Purkinje cell (primary cell): ENCODE data around the gene TM7SF3. TPM values are rescaled to one million over a fixed set of nuclear protein-coding genes. Genes with fewer than 3 reads are reported as not detected.

Experiments
- polyA plus RNA-seq: library from polyadenylated mRNA; unstranded; fragments of >200 nt; fragmentation: Nextera tagmentation; gene quantifications from 2 replicates; pipeline ENCODE4 v1.2.1, GENCODE V29; 2014

TM7SF3 gene
- 37.3 and 45.4 TPM in 2 replicates for polyA plus RNA-seq

GRCh38 chr12:27014085-27014858 is at the start of gene TM7SF3:
TSS of gene TM7SF3 (minus strand) at chr12:27014384. CDS start at chr12:27014168, 216 bp downstream.

GRCh38 chr12:26937863-26938700 is 76.1 kb downstream of the TM7SF3 start, which contains the start of the genes FGFR1OP2 and INTS13:
TSS of gene FGFR1OP2 (plus strand) at chr12:26938470. CDS start at chr12:26954159, 15,689 bp downstream.
TSS of gene INTS13 (minus strand) at chr12:26937981. CDS start at chr12:26936803, 1,178 bp downstream.

Other genes starting within 250 kb of the TM7SF3 start
- 9.3 and 10.9 TPM in 2 replicates for gene ITPR2, start 181.2 kb downstream of the TM7SF3 start, polyA plus RNA-seq
- gene INTS13, start 76.4 kb downstream of the TM7SF3 start, polyA plus RNA-seq, result 12.1 and 27.9 TPM in 2 replicates
- gene FGFR1OP2, start 75.9 kb downstream of the TM7SF3 start, polyA plus RNA-seq, result 20.9 and 34.8 TPM in 2 replicates
- gene MED21, start 8.2 kb upstream of the TM7SF3 start, polyA plus RNA-seq, result 44.3 and 53.7 TPM in 2 replicates
- gene C12orf71, start 68.2 kb upstream of the TM7SF3 start, polyA plus RNA-seq, result 0.27 TPM in 1 of 2 replicates, not detected in the other
- 5.6 and 8.8 TPM in 2 replicates for gene STK38L, start 229.9 kb upstream of the TM7SF3 start, polyA plus RNA-seq